ENCODE results near the gene BTBD8. TPM values are rescaled to one million over a fixed set of nuclear protein-coding genes. Genes with fewer than 3 reads are reported as not detected.

Gene BTBD8
- total and polyA plus RNA-seq, 9 of the 15 experiments (the other 6 are each of a cell fraction or from before 2014, with no cell fraction given), result 0.46 to 2.3 (median 1.2) TPM

DNA sequence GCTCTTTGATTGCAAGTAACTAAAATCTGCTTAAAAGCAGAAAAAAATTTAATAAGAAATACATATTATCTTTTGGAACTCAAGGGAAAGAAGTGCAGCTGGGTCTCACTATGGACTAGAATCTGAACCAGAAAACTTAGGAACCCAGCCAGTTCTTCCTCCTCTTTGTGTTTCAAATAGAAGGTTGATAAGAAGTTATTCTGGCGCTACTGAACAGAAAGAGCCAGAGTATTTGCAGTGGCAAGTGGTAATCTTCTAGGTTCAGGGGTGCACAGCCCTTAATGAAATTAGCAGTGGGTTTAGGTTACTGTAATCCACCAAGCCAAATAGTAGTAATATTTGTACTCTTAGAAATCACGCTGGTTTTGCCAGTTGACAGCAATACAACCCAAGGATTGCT is 28.5 kb downstream of the BTBD8 start (continued):
- TF ChIP-seq, protein P1, sequence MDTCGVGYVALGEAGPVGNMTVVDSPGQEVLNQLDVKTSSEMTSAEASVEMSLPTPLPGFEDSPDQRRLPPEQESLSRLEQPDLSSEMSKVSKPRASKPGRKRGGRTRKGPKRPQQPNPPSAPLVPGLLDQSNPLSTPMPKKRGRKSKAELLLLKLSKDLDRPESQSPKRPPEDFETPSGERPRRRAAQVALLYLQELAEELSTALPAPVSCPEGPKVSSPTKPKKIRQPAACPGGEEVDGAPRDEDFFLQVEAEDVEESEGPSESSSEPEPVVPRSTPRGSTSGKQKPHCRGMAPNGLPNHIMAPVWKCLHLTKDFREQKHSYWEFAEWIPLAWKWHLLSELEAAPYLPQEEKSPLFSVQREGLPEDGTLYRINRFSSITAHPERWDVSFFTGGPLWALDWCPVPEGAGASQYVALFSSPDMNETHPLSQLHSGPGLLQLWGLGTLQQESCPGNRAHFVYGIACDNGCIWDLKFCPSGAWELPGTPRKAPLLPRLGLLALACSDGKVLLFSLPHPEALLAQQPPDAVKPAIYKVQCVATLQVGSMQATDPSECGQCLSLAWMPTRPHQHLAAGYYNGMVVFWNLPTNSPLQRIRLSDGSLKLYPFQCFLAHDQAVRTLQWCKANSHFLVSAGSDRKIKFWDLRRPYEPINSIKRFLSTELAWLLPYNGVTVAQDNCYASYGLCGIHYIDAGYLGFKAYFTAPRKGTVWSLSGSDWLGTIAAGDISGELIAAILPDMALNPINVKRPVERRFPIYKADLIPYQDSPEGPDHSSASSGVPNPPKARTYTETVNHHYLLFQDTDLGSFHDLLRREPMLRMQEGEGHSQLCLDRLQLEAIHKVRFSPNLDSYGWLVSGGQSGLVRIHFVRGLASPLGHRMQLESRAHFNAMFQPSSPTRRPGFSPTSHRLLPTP (IDR thresholded peaks at IDR 0.05; ENCODE audit: borderline replicate concordance, extremely low read depth, insufficient read length), result no peak
- no peak for TF ChIP-seq RHOXF2B (CRISPR knock-in tag; conservative IDR thresholded peaks at IDR 0.05)
- no peak for TF ChIP-seq RBM39 (optimal IDR thresholded peaks at IDR 0.05; ENCODE audit: low read depth, low read length)
- TF ChIP-seq ZNF146 (CRISPR knock-in tag; IDR thresholded peaks at IDR 0.05; ENCODE audit: unreplicated experiment), result no peak
- TF ChIP-seq, protein P2, sequence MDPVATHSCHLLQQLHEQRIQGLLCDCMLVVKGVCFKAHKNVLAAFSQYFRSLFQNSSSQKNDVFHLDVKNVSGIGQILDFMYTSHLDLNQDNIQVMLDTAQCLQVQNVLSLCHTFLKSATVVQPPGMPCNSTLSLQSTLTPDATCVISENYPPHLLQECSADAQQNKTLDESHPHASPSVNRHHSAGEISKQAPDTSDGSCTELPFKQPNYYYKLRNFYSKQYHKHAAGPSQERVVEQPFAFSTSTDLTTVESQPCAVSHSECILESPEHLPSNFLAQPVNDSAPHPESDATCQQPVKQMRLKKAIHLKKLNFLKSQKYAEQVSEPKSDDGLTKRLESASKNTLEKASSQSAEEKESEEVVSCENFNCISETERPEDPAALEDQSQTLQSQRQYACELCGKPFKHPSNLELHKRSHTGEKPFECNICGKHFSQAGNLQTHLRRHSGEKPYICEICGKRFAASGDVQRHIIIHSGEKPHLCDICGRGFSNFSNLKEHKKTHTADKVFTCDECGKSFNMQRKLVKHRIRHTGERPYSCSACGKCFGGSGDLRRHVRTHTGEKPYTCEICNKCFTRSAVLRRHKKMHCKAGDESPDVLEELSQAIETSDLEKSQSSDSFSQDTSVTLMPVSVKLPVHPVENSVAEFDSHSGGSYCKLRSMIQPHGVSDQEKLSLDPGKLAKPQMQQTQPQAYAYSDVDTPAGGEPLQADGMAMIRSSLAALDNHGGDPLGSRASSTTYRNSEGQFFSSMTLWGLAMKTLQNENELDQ (CRISPR knock-in tag; IDR thresholded peaks at IDR 0.05; ENCODE audit: borderline replicate concordance), result no peak
- TF ChIP-seq LCOR (CRISPR knock-in tag; IDR thresholded peaks at IDR 0.05), result no peak
- TF ChIP-seq, protein P3, sequence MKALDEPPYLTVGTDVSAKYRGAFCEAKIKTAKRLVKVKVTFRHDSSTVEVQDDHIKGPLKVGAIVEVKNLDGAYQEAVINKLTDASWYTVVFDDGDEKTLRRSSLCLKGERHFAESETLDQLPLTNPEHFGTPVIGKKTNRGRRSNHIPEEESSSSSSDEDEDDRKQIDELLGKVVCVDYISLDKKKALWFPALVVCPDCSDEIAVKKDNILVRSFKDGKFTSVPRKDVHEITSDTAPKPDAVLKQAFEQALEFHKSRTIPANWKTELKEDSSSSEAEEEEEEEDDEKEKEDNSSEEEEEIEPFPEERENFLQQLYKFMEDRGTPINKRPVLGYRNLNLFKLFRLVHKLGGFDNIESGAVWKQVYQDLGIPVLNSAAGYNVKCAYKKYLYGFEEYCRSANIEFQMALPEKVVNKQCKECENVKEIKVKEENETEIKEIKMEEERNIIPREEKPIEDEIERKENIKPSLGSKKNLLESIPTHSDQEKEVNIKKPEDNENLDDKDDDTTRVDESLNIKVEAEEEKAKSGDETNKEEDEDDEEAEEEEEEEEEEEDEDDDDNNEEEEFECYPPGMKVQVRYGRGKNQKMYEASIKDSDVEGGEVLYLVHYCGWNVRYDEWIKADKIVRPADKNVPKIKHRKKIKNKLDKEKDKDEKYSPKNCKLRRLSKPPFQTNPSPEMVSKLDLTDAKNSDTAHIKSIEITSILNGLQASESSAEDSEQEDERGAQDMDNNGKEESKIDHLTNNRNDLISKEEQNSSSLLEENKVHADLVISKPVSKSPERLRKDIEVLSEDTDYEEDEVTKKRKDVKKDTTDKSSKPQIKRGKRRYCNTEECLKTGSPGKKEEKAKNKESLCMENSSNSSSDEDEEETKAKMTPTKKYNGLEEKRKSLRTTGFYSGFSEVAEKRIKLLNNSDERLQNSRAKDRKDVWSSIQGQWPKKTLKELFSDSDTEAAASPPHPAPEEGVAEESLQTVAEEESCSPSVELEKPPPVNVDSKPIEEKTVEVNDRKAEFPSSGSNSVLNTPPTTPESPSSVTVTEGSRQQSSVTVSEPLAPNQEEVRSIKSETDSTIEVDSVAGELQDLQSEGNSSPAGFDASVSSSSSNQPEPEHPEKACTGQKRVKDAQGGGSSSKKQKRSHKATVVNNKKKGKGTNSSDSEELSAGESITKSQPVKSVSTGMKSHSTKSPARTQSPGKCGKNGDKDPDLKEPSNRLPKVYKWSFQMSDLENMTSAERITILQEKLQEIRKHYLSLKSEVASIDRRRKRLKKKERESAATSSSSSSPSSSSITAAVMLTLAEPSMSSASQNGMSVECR (CRISPR knock-in tag; IDR thresholded peaks at IDR 0.05), result no peak
- no peak for TF ChIP-seq TCF7 (IDR thresholded peaks at IDR 0.05; ENCODE audit: borderline replicate concordance)
- no peak for TF ChIP-seq PTTG1 (tag; IDR thresholded peaks at IDR 0.05; ENCODE audit: low read depth)
- TF ChIP-seq ILK (tag; IDR thresholded peaks at IDR 0.05; ENCODE audit: borderline replicate concordance, low read depth), result no peak
- TF ChIP-seq ZNF764 (CRISPR knock-in tag; IDR thresholded peaks at IDR 0.05; ENCODE audit: low read depth), result no peak
- no peak for TF ChIP-seq KDM2B (CRISPR knock-in tag; IDR thresholded peaks at IDR 0.05)

All from K562 (cell line).